Measurements from ENCODE around the gene OR2V1.

- no peak for TF ChIP-seq CTCF (conservative IDR thresholded peaks at IDR 0.05; ENCODE audit: low read depth in 2 of 2)
- no peak for TF ChIP-seq POLR2AphosphoS5 (IDR thresholded peaks at IDR 0.05; ENCODE audit: low read depth)
- no peak for TF ChIP-seq ZNF462 (CRISPR knock-in tag; IDR thresholded peaks at IDR 0.05)
- TF ChIP-seq EZH2 (IDR thresholded peaks at IDR 0.05; ENCODE audit: low read depth, unreplicated experiment) = peak; percentile 24
- TF ChIP-seq REST (IDR thresholded peaks at IDR 0.05; ENCODE audit: unreplicated experiment) = no peak
- no peak for TF ChIP-seq ZNF114 (CRISPR knock-in tag; IDR thresholded peaks at IDR 0.05)
- no peak for TF ChIP-seq EZH2phosphoT487 (IDR thresholded peaks at IDR 0.05; ENCODE audit: unreplicated experiment)
- TF ChIP-seq CREB1 (CRISPR knock-in tag; IDR thresholded peaks at IDR 0.05; ENCODE audit: low read depth) = no peak
- TF ChIP-seq JUNB (IDR thresholded peaks at IDR 0.05; ENCODE audit: unreplicated experiment) = no peak
- no peak for TF ChIP-seq NANOG (IDR thresholded peaks at IDR 0.05; ENCODE audit: borderline replicate concordance)
- no peak for TF ChIP-seq ZNF331 (CRISPR knock-in tag; IDR thresholded peaks at IDR 0.05; ENCODE audit: low read depth)
- no peak for TF ChIP-seq ETS1 (IDR thresholded peaks at IDR 0.05)
- no peak for TF ChIP-seq STAT1 (IDR thresholded peaks at IDR 0.05; ENCODE audit: unreplicated experiment)
Observed at GRCh38 chr5:181170996-181171395, 40.0 kb upstream of the OR2V1 start.
